ENCODE results near the gene RBP4. TPM values are rescaled to one million over a fixed set of nuclear protein-coding genes. Genes with fewer than 3 reads are reported as not detected.
A peak's percentile ranks its signal among the peaks of the same experiment; 100 is the strongest.

The RBP4 gene
- total RNA-seq, 1 experiment from 2014 or later = 2.2 TPM

GRCh38 chr10:93567277-93568104 lies 33.5 kb downstream of the RBP4 start:
- Mint-ChIP-seq H3K4me3 (peak overlapping the region; percentile 86), H3K27ac (no peak overlapping the region), H3K4me1 (peaks cover 21% of the 10 kb centered on the region), H3K9me3 (no peaks in the 10 kb centered on the region), H3K27me3 (ENCODE audit: low read depth) (peaks cover 85% of the 10 kb centered on the region), H3K36me3 (no peaks in the 10 kb centered on the region)
- ATAC-seq (no peak), DNase-seq (ENCODE audit: low spot score) (no peak)
- TF ChIP-seq ZNF121 (CRISPR knock-in tag; IDR thresholded peaks at IDR 0.05) (no peak), IRF1 (CRISPR knock-in tag; IDR thresholded peaks at IDR 0.05) (no peak), FOXJ3 (CRISPR knock-in tag; IDR thresholded peaks at IDR 0.05; ENCODE audit: borderline replicate concordance) (no peak), RORB (CRISPR knock-in tag; IDR thresholded peaks at IDR 0.05) (no peak), ZNF281 (CRISPR knock-in tag; IDR thresholded peaks at IDR 0.05) (no peak)
- ChIA-PET CTCF (interaction anchor here (0.8 to 1.9 kb wide), 6 partner anchors 9 to 254 kb away, joined by 3 to 18 read pairs (median 6); no protein-coding TSS in a partner anchor), POLR2A (interaction anchor here (0.5 kb wide), 1 partner anchor 90 kb away, joined by 7 read pairs; no protein-coding TSS in a partner anchor)

- H3K4me3 Mint-ChIP-seq = peak within 1 kb of the TSS; percentile 86
- POLR2A ChIA-PET = no interaction called here
- no peaks in the 10 kb centered on the region for H3K36me3 Mint-ChIP-seq
- no peaks in the 10 kb centered on the region for H3K9me3 Mint-ChIP-seq
- CTCF ChIA-PET = interaction anchor here (0.8 to 2.2 kb wide), 7 partner anchors 12 to 249 kb away, joined by 3 to 18 read pairs (median 4); no protein-coding TSS in a partner anchor
- H3K27me3 Mint-ChIP-seq (ENCODE audit: low read depth) = peaks cover 83% of the 10 kb centered on the region
- DNase-seq (ENCODE audit: low spot score) (peak; percentile 62), ATAC-seq (peak; percentile 67)
- no peak within 1 kb of the TSS for H3K27ac Mint-ChIP-seq
- H3K4me1 Mint-ChIP-seq = peaks cover 21% of the 10 kb centered on the region
- no peak for TF ChIP-seq CTCF (IDR thresholded peaks at IDR 0.05)
- peak; percentile 88 for TF ChIP-seq MAX (CRISPR knock-in tag; IDR thresholded peaks at IDR 0.05)
- 0 out of 2 replicates have a peak, but pooled peaks have one; percentile 7 for TF ChIP-seq CREB1 (CRISPR knock-in tag; IDR thresholded peaks at IDR 0.05)
- TF ChIP-seq ZNF396 (CRISPR knock-in tag; IDR thresholded peaks at IDR 0.05; ENCODE audit: borderline replicate concordance) = no peak
- no peak for TF ChIP-seq ZNF416 (CRISPR knock-in tag; IDR thresholded peaks at IDR 0.05)
- no peak for TF ChIP-seq NFE2L1 (CRISPR knock-in tag; IDR thresholded peaks at IDR 0.05)
- TF ChIP-seq NR2C2 (CRISPR knock-in tag; IDR thresholded peaks at IDR 0.05) = no peak
- TF ChIP-seq SOX15 (CRISPR knock-in tag; IDR thresholded peaks at IDR 0.05) = no peak
- no peak for TF ChIP-seq ZNF512 (CRISPR knock-in tag; IDR thresholded peaks at IDR 0.05; ENCODE audit: borderline replicate concordance)
- TF ChIP-seq AFF4 (CRISPR knock-in tag; IDR thresholded peaks at IDR 0.05; ENCODE audit: borderline replicate concordance) = peak; percentile 77; the same call in 1 of the 2 replicates
- TF ChIP-seq ZNF138 (CRISPR knock-in tag; conservative IDR thresholded peaks at IDR 0.05) = no peak
- TF ChIP-seq TEAD4 (CRISPR knock-in tag; IDR thresholded peaks at IDR 0.05) = no peak
- TF ChIP-seq IRF2 (CRISPR knock-in tag; IDR thresholded peaks at IDR 0.05; ENCODE audit: borderline replicate concordance, low read depth) = no peak
- TF ChIP-seq JUN (CRISPR knock-in tag; IDR thresholded peaks at IDR 0.05) = no peak
Observed at GRCh38 chr10:93566435-93567276, 34.4 kb downstream of the RBP4 start, which contains the start of gene FFAR4. FFAR4 (plus strand) TSS chr10:93566665; CDS start chr10:93566721, 56 bp downstream.
